Mammary epithelial cell (primary cell): ENCODE data around the gene WDR93.

Experiments
- CTCF ChIP-seq, 2 donors: IDR thresholded peaks in 1 of 2; conservative IDR thresholded peaks in 1 of 2; 2 replicates each; pipeline ENCODE4 v1.5.1; 2011 to 2012; ENCODE audit warnings: inconsistent platforms in 2 of 2, low read length in 2 of 2, mild to moderate bottlenecking in 2 of 2, control low read depth in 1 of 2, low read depth in 1 of 2; ENCODE audit not compliant: insufficient read depth in 1 of 2; ENCODE audit errors: extremely low read depth in 1 of 2
- EZH2 ChIP-seq: IDR thresholded peaks from 2 replicates; pipeline ENCODE4 v1.6.1; 2012; ENCODE audit warnings: low read length, inconsistent platforms, borderline replicate concordance

GRCh38 chr15:89750560-89751542 lies 60.2 kb downstream of the WDR93 start, which contains the start of gene MESP1:
- peak; percentile 42 to 79 for TF ChIP-seq CTCF (conservative IDR thresholded peaks at IDR 0.05 in 1 of 2, IDR thresholded peaks at IDR 0.05 in 1 of 2; ENCODE audit: extremely low read depth in 1 of 2, insufficient read depth in 1 of 2, low read depth in 1 of 2, low read length in 2 of 2)
- no peak for TF ChIP-seq EZH2
